Activated T-cell treated with anti-CD3 and anti-CD28 coated beads for 1 hour (primary cell): ENCODE results near the gene RARB.

ENCODE experiments used
- DNase-seq: peaks from one replicate; pipeline ENCODE4 v3.0.0-alpha.2; 2020; ENCODE audit warnings: low read depth

RARB gene

GRCh38 chr3:25423780-25424588, 4.1 kb upstream of the RARB start:
- DNase-seq: no peak

- no peak for DNase-seq
Measured at GRCh38 chr3:25424614-25425013, 3.4 kb upstream of the RARB start.

- DNase-seq: no peak
Measured at GRCh38 chr3:25426408-25426807, 1.7 kb upstream of the RARB start.

- no peak for DNase-seq
Measured at GRCh38 chr3:25427155-25427554, 908 bp upstream of the RARB start.

- no peak for DNase-seq
Measured at GRCh38 chr3:25427563-25427941, 511 bp upstream of the RARB start.

- no peak for DNase-seq
Measured at GRCh38 chr3:25428789-25429335, 799 bp downstream of the RARB start.

GRCh38 chr3:25429361-25430286, 1.6 kb downstream of the RARB start:
- no peak for DNase-seq

GRCh38 chr3:25430287-25430934, 2.3 kb downstream of the RARB start:
- DNase-seq: no peak

- no peak for DNase-seq
Measured at GRCh38 chr3:25430935-25431770, 3.1 kb downstream of the RARB start.

- no peak for DNase-seq
Measured at GRCh38 chr3:25432176-25432720, 4.2 kb downstream of the RARB start.

- no peak for DNase-seq
Measured at GRCh38 chr3:25433106-25433505, 5.0 kb downstream of the RARB start.

GRCh38 chr3:25433868-25434267, 5.8 kb downstream of the RARB start:
- no peak for DNase-seq

- no peak for DNase-seq
Measured at GRCh38 chr3:25437953-25438352, 9.9 kb downstream of the RARB start.

- DNase-seq: no peak
Measured at GRCh38 chr3:25438791-25439555, 10.9 kb downstream of the RARB start.

GRCh38 chr3:25441234-25441856, 13.3 kb downstream of the RARB start:
- DNase-seq: peak; percentile 11

GRCh38 chr3:25442486-25442885, 14.4 kb downstream of the RARB start:
- no peak for DNase-seq

GRCh38 chr3:25444273-25444672, 16.2 kb downstream of the RARB start:
- no peak for DNase-seq

GRCh38 chr3:25445731-25446130, 17.7 kb downstream of the RARB start:
- no peak for DNase-seq

- DNase-seq: no peak
Measured at GRCh38 chr3:25447285-25447684, 19.2 kb downstream of the RARB start.

- DNase-seq: no peak
Measured at GRCh38 chr3:25447925-25448324, 19.9 kb downstream of the RARB start.
